Mononuclear cell (primary cell): ENCODE results near the gene NFATC2. TPM values are rescaled to one million over a fixed set of nuclear protein-coding genes. Genes with fewer than 3 reads are reported as not detected.

Source experiments
- H3K27me3 ChIP-seq: 2 replicates; pipeline ENCODE4 v1.6.0; 2011; ENCODE audit warnings: low read length, control low read depth; ENCODE audit not compliant: insufficient read depth
- H3K4me1 ChIP-seq: 2 replicates; pipeline ENCODE4 v1.5.1; 2011; ENCODE audit warnings: mild to moderate bottlenecking, low read length, control low read depth; ENCODE audit not compliant: insufficient read depth
- H3K4me3 ChIP-seq: 2 replicates; pipeline ENCODE4 v1.5.1; 2011; ENCODE audit warnings: mild to moderate bottlenecking, low read length, moderate library complexity
- H3K9me3 ChIP-seq: 2 replicates; pipeline ENCODE4 v1.5.1; 2011; ENCODE audit warnings: low read depth, mild to moderate bottlenecking, control low read depth, low read length
- total RNA-seq: library from RNA; depleted of rRNA; stranded (reverse); fragments of >200 nt; gene quantifications from one replicate; pipeline ENCODE4 v1.2.3, GENCODE V29; 2012

Gene NFATC2
- total RNA-seq, 1 donor = 12.2 TPM

GRCh38 chr20:51457533-51457932 is 85.0 kb downstream of the NFATC2 start:
- Histone ChIP-seq H3K4me3 (no peak overlapping the region), H3K27me3 (no peaks in the 10 kb centered on the region), H3K4me1 (peaks cover 28% of the 10 kb centered on the region), H3K9me3 (no peaks in the 10 kb centered on the region)

GRCh38 chr20:51456511-51457509 is 85.7 kb downstream of the NFATC2 start:
- H3K4me1 ChIP-seq = peaks cover 27% of the 10 kb centered on the region
- H3K4me3 ChIP-seq = no peak overlapping the region
- no peaks in the 10 kb centered on the region for H3K9me3 ChIP-seq
- H3K27me3 ChIP-seq = no peaks in the 10 kb centered on the region

- Histone ChIP-seq H3K9me3 (no peaks in the 10 kb centered on the region), H3K4me3 (no peak overlapping the region), H3K4me1 (peaks cover 14% of the 10 kb centered on the region), H3K27me3 (no peaks in the 10 kb centered on the region)
Measured at GRCh38 chr20:51454250-51454865, 88.2 kb downstream of the NFATC2 start.

GRCh38 chr20:51452734-51453365 is 89.7 kb downstream of the NFATC2 start:
- Histone ChIP-seq H3K4me3 (no peak overlapping the region), H3K27me3 (no peaks in the 10 kb centered on the region), H3K9me3 (no peaks in the 10 kb centered on the region), H3K4me1 (peaks cover 14% of the 10 kb centered on the region)

GRCh38 chr20:51452091-51452613 is 90.4 kb downstream of the NFATC2 start:
- Histone ChIP-seq H3K27me3 (no peaks in the 10 kb centered on the region), H3K4me3 (no peak overlapping the region), H3K4me1 (peaks cover 9% of the 10 kb centered on the region), H3K9me3 (no peaks in the 10 kb centered on the region)

- Histone ChIP-seq H3K9me3 (no peaks in the 10 kb centered on the region), H3K27me3 (no peaks in the 10 kb centered on the region), H3K4me3 (no peak overlapping the region)
Measured at GRCh38 chr20:51451484-51451883, 91.0 kb downstream of the NFATC2 start.

GRCh38 chr20:51450984-51451383 is 91.5 kb downstream of the NFATC2 start:
- Histone ChIP-seq H3K4me3 (no peak overlapping the region), H3K27me3 (no peaks in the 10 kb centered on the region), H3K9me3 (no peaks in the 10 kb centered on the region), H3K4me1 (no peaks in the 10 kb centered on the region)

More at GRCh38 chr20:51451484-51451883, 91.0 kb downstream of the NFATC2 start:
- H3K4me1 ChIP-seq = peaks cover 2% of the 10 kb centered on the region

GRCh38 chr20:51450221-51450712 is 92.3 kb downstream of the NFATC2 start:
- H3K4me1 ChIP-seq = no peaks in the 10 kb centered on the region
- H3K4me3 ChIP-seq = no peak overlapping the region
- H3K27me3 ChIP-seq = no peaks in the 10 kb centered on the region
- H3K9me3 ChIP-seq = no peaks in the 10 kb centered on the region

- Histone ChIP-seq H3K4me1 (no peaks in the 10 kb centered on the region), H3K27me3 (no peaks in the 10 kb centered on the region), H3K4me3 (no peak overlapping the region), H3K9me3 (no peaks in the 10 kb centered on the region)
Measured at GRCh38 chr20:51449498-51450220, 92.9 kb downstream of the NFATC2 start.

GRCh38 chr20:51447765-51448148 is 94.8 kb downstream of the NFATC2 start:
- Histone ChIP-seq H3K4me3 (no peak overlapping the region), H3K4me1 (no peaks in the 10 kb centered on the region), H3K27me3 (no peaks in the 10 kb centered on the region), H3K9me3 (no peaks in the 10 kb centered on the region)

- no peaks in the 10 kb centered on the region for H3K9me3 ChIP-seq
Measured at GRCh38 chr20:51447097-51447764, 95.3 kb downstream of the NFATC2 start.

GRCh38 chr20:51446656-51447055 is 95.9 kb downstream of the NFATC2 start:
- Histone ChIP-seq H3K4me1 (no peaks in the 10 kb centered on the region), H3K27me3 (no peaks in the 10 kb centered on the region), H3K9me3 (no peaks in the 10 kb centered on the region), H3K4me3 (no peak overlapping the region)

More at GRCh38 chr20:51447097-51447764, 95.3 kb downstream of the NFATC2 start:
- no peaks in the 10 kb centered on the region for H3K4me1 ChIP-seq
- no peak overlapping the region for H3K4me3 ChIP-seq
- no peaks in the 10 kb centered on the region for H3K27me3 ChIP-seq

GRCh38 chr20:51446230-51446629 is 96.3 kb downstream of the NFATC2 start:
- no peak overlapping the region for H3K4me3 ChIP-seq
- H3K4me1 ChIP-seq = no peaks in the 10 kb centered on the region
- no peaks in the 10 kb centered on the region for H3K27me3 ChIP-seq
- no peaks in the 10 kb centered on the region for H3K9me3 ChIP-seq

GRCh38 chr20:51445591-51445990 is 96.9 kb downstream of the NFATC2 start:
- H3K9me3 ChIP-seq = no peaks in the 10 kb centered on the region
- no peaks in the 10 kb centered on the region for H3K27me3 ChIP-seq
- peaks cover 5% of the 10 kb centered on the region for H3K4me1 ChIP-seq
- H3K4me3 ChIP-seq = no peak overlapping the region
